PC-9 (cell line): ENCODE data around the gene EIF5A. TPM values are rescaled to one million over a fixed set of nuclear protein-coding genes. Genes with fewer than 3 reads are reported as not detected.

Source experiments
- BruUV-seq: library from RNA; stranded (reverse); fragments of 400-500 nt; replicated peaks from 2 replicates; lab custom pipeline; 2021; lab: Mats Ljungman, UMichigan
- CTCF ChIA-PET: fragments of 300-600 bp; sonication (Branson Sonifier 250); formaldehyde crosslinking; loops from one replicate; lab custom pipeline; 2022; ENCODE audit warnings: antibody characterized with exemption; lab: Charles Lee
- POLR2A ChIA-PET: fragments of 300-600 bp; sonication (Branson Sonifier 250); formaldehyde crosslinking; loops from one replicate; lab custom pipeline; 2022; ENCODE audit warnings: antibody characterized with exemption; ENCODE audit not compliant: unreplicated experiment; lab: Charles Lee
- DNase-seq, 2 experiments: peaks; one replicate each; pipeline versions ENCODE4 v3.0.0 to v3.0.0-alpha.2; 2015 to 2022; ENCODE audit warnings: mixed read lengths in 1 of 2
- H2AFZ ChIP-seq: fragments of 200-600 bp; sonication (generic); 2 replicates; pipeline ENCODE4 v1.8.1; 2017; ENCODE audit warnings: antibody characterized with exemption
- H3F3A ChIP-seq: fragments of 200-600 bp; sonication (generic); 2 replicates; pipeline ENCODE4 v1.8.1; 2017; ENCODE audit warnings: antibody characterized with exemption, mild to moderate bottlenecking, low read depth; ENCODE audit not compliant: insufficient read depth
- H3K27ac ChIP-seq: fragments of 200-600 bp; sonication (generic); 2 replicates; pipeline ENCODE4 v1.6.1; 2016; ENCODE audit warnings: mixed run types
- H3K27me3 ChIP-seq: fragments of 200-600 bp; sonication (generic); 2 replicates; pipeline ENCODE4 v1.6.1; 2016; ENCODE audit warnings: low read depth, mixed run types; ENCODE audit not compliant: insufficient read depth
- H3K36me3 ChIP-seq: fragments of 200-600 bp; sonication (generic); 2 replicates; pipeline ENCODE4 v1.6.1; 2016; ENCODE audit warnings: low read depth, mixed run types
- H3K4me1 ChIP-seq: fragments of 200-600 bp; sonication (generic); replicated peaks from 2 replicates; pipeline ENCODE4 v1.6.1; 2016; ENCODE audit warnings: mixed run types; ENCODE audit not compliant: insufficient read depth
- H3K4me2 ChIP-seq: fragments of 200-600 bp; sonication (generic); 2 replicates; pipeline ENCODE4 v1.6.1; 2017; ENCODE audit warnings: mixed run types
- H3K4me3 ChIP-seq: fragments of 200-600 bp; sonication (generic); 2 replicates; pipeline ENCODE4 v1.6.1; 2016; ENCODE audit warnings: mixed run types
- H3K79me2 ChIP-seq: fragments of 200-600 bp; sonication (generic); 2 replicates; pipeline ENCODE4 v1.6.1; 2017; ENCODE audit warnings: low read depth, mixed run types
- H3K9me2 ChIP-seq: fragments of 200-600 bp; sonication (generic); 2 replicates; pipeline ENCODE4 v1.8.1; 2017; ENCODE audit warnings: mild to moderate bottlenecking; ENCODE audit not compliant: insufficient read depth
- H3K9me3 ChIP-seq: fragments of 200-600 bp; sonication (generic); 2 replicates; pipeline ENCODE4 v1.8.1; 2016; ENCODE audit warnings: low read depth; ENCODE audit not compliant: insufficient read depth
- H4K20me1 ChIP-seq: fragments of 200-600 bp; sonication (generic); 2 replicates; pipeline ENCODE4 v1.8.1; 2017; ENCODE audit not compliant: insufficient read depth
- EZH2 ChIP-seq: fragments of 200-600 bp; sonication (generic); IDR thresholded peaks from 2 replicates; pipeline ENCODE4 v1.8.0; 2017; ENCODE audit warnings: antibody characterized with exemption, low read depth
- intact Hi-C: fragments of 100-400 bp; cut with micrococcal nuclease; formaldehyde crosslinking; loops from one replicate; pipeline ENCODE4 v1.10.0; 2022; ENCODE audit not compliant: unreplicated experiment
- total RNA-seq: library from RNA; stranded (reverse); gene quantifications from 2 replicates; pipeline ENCODE4 v1.2.3, GENCODE V29; 2021
- TF ChIP-seq, protein P1 (sequence below): fragments of 200-600 bp; sonication (generic); conservative IDR thresholded peaks from 2 replicates; pipeline ENCODE4 v1.6.1; 2017; ENCODE audit warnings: mixed run types, antibody characterized with exemption, mild to moderate bottlenecking, moderate library complexity

The EIF5A gene
- total RNA-seq, 1 experiment from 2014 or later = 1,298 TPM

GRCh38 chr17:7313890-7314718 is 6.7 kb downstream of the EIF5A start:
- TSS peak; percentile 67 for BruUV-seq
- H3K4me3 ChIP-seq = peak overlapping the region; percentile 97
- H3K27me3 ChIP-seq = no peaks in the 10 kb centered on the region
- peaks cover 74% of the 10 kb centered on the region for H3F3A ChIP-seq
- no peak for TF ChIP-seq EZH2
- TF ChIP-seq, protein P1, sequence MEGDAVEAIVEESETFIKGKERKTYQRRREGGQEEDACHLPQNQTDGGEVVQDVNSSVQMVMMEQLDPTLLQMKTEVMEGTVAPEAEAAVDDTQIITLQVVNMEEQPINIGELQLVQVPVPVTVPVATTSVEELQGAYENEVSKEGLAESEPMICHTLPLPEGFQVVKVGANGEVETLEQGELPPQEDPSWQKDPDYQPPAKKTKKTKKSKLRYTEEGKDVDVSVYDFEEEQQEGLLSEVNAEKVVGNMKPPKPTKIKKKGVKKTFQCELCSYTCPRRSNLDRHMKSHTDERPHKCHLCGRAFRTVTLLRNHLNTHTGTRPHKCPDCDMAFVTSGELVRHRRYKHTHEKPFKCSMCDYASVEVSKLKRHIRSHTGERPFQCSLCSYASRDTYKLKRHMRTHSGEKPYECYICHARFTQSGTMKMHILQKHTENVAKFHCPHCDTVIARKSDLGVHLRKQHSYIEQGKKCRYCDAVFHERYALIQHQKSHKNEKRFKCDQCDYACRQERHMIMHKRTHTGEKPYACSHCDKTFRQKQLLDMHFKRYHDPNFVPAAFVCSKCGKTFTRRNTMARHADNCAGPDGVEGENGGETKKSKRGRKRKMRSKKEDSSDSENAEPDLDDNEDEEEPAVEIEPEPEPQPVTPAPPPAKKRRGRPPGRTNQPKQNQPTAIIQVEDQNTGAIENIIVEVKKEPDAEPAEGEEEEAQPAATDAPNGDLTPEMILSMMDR = no peak
- peaks cover 53% of the 10 kb centered on the region for H4K20me1 ChIP-seq
- peaks cover 51% of the 10 kb centered on the region for H3K79me2 ChIP-seq
- no peaks in the 10 kb centered on the region for H3K9me3 ChIP-seq
- H3K4me1 ChIP-seq = peaks cover 49% of the 10 kb centered on the region
- peak overlapping the region; percentile 94 for H3K4me2 ChIP-seq
- H2AFZ ChIP-seq = no peak overlapping the region
- no peaks in the 10 kb centered on the region for H3K9me2 ChIP-seq
- intact Hi-C loops = no loop called here
- peak in 1 of 2 experiments; percentile 47 for DNase-seq
- peaks cover 38% of the 10 kb centered on the region for H3K36me3 ChIP-seq
- ChIA-PET POLR2A (interaction anchor here (0.7 to 1.0 kb wide), 2 partner anchors 9 to 16 kb away, joined by 5 to 13 read pairs; no protein-coding TSS in a partner anchor), CTCF (interaction anchor here (0.7 kb wide), 1 partner anchor 275 kb away, joined by 13 read pairs; no protein-coding TSS in a partner anchor)
- peak overlapping the region; percentile 64 for H3K27ac ChIP-seq

GRCh38 chr17:7314719-7315569 is 7.5 kb downstream of the EIF5A start, which contains the start of gene GPS2:
TSS of gene GPS2 (minus strand) at chr17:7315360. CDS start at chr17:7315052, 308 bp downstream.
- DNase-seq = peak; percentile 80 to 94
- Histone ChIP-seq H3K27me3 (no peaks in the 10 kb centered on the region), H3K4me2 (peak within 1 kb of the TSS; percentile 94), H4K20me1 (peaks cover 44% of the 10 kb centered on the region), H3K4me3 (peak within 1 kb of the TSS; percentile 97), H3K36me3 (peaks cover 30% of the 10 kb centered on the region), H3K27ac (peak within 1 kb of the TSS; percentile 64), H3K9me3 (no peaks in the 10 kb centered on the region), H3K9me2 (no peaks in the 10 kb centered on the region), H3K4me1 (peaks cover 40% of the 10 kb centered on the region), H3F3A (peaks cover 67% of the 10 kb centered on the region), H2AFZ (peak within 1 kb of the TSS; percentile 72), H3K79me2 (peaks cover 43% of the 10 kb centered on the region)
- POLR2A ChIA-PET = interaction anchor here (0.6 to 1.0 kb wide), 3 partner anchors 10 to 15 kb away, joined by 5 to 13 read pairs (median 5); no protein-coding TSS in a partner anchor
- CTCF ChIA-PET = no interaction called here
- TF ChIP-seq, protein P1 = no peak
- TF ChIP-seq EZH2 = no peak
- no TSS peak for BruUV-seq
- intact Hi-C loops = no loop called here
